Measurements from ENCODE around the gene HTD2.

DNA sequence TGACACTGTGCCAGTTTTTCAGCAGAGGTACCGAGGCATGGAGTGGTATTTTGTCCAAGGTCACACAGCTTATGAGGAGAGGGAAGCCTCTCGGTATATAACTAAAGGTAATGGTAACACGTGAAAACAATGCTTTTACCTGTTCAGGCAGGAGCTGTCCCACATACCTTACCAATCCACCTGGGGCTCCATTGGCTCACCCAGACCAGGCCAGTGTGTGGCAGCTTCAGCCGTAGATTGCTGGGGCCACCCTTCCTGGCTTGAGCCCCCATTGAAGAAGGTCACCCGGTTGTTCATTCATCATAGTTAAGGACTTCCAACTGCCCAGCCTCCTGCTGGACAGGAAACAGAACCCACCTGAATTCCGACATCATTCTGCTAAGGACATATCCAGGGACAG is 9.5 kb upstream of the HTD2 start:
- no peak for TF ChIP-seq POLR2A (IDR thresholded peaks at IDR 0.05)
- TF ChIP-seq, protein P1, sequence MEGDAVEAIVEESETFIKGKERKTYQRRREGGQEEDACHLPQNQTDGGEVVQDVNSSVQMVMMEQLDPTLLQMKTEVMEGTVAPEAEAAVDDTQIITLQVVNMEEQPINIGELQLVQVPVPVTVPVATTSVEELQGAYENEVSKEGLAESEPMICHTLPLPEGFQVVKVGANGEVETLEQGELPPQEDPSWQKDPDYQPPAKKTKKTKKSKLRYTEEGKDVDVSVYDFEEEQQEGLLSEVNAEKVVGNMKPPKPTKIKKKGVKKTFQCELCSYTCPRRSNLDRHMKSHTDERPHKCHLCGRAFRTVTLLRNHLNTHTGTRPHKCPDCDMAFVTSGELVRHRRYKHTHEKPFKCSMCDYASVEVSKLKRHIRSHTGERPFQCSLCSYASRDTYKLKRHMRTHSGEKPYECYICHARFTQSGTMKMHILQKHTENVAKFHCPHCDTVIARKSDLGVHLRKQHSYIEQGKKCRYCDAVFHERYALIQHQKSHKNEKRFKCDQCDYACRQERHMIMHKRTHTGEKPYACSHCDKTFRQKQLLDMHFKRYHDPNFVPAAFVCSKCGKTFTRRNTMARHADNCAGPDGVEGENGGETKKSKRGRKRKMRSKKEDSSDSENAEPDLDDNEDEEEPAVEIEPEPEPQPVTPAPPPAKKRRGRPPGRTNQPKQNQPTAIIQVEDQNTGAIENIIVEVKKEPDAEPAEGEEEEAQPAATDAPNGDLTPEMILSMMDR (IDR thresholded peaks at IDR 0.05), result no peak
- no peak for TF ChIP-seq EP300 (IDR thresholded peaks at IDR 0.05)
